Heart left ventricle (tissue), 16 donors: ENCODE measurements around the gene LECT2. TPM values are rescaled to one million over a fixed set of nuclear protein-coding genes. Genes with fewer than 3 reads are reported as not detected.

Source experiments
- ATAC-seq, 4 donors: fragments of 200-7000 bp; cut with Tn5 transposase; one replicate each; pipeline ENCODE4 v1.9.1; 2020 to 2022; ENCODE audit warnings: moderate library complexity in 4 of 4, mild to moderate bottlenecking in 3 of 4, moderate number of reproducible peaks in 1 of 4
- DNase-seq, 5 donors: peaks; one replicate each; pipeline ENCODE4 v3.0.0-alpha.2; 2020
- H3K27ac ChIP-seq, 12 donors: fragments of 200-600 bp; sonication (generic) in 4 of 12; one replicate each; pipeline versions ENCODE4 v1.5.0 to v1.8.0; 2016 to 2022; ENCODE audit warnings: mild to moderate bottlenecking in 2 of 12
- H3K27me3 ChIP-seq, 9 donors: fragments of 200-600 bp; sonication (generic) in 2 of 9; one replicate each; pipeline versions ENCODE4 v1.5.1 to v1.8.0; 2016 to 2022; ENCODE audit warnings: mild to moderate bottlenecking in 3 of 9
- H3K36me3 ChIP-seq, 9 donors: fragments of 200-600 bp; sonication (generic) in 2 of 9; one replicate each; pipeline versions ENCODE4 v1.5.0 to v1.8.0; 2018 to 2022; ENCODE audit warnings: mild to moderate bottlenecking in 2 of 9
- H3K4me1 ChIP-seq, 12 donors: fragments of 200-600 bp; sonication (generic) in 4 of 12; one replicate each; pipeline versions ENCODE4 v1.5.0 to v1.8.0; 2016 to 2022; ENCODE audit warnings: mild to moderate bottlenecking in 3 of 12
- H3K4me3 ChIP-seq, 12 donors: fragments of 200-600 bp; sonication (generic) in 4 of 12; one replicate each; pipeline versions ENCODE4 v1.5.0 to v1.8.0; 2017 to 2022; ENCODE audit warnings: mild to moderate bottlenecking in 9 of 12, moderate library complexity in 4 of 12
- H3K9me3 ChIP-seq, 12 donors: fragments of 200-600 bp; sonication (generic) in 4 of 12; one replicate each; pipeline versions ENCODE4 v1.5.0 to v1.8.0; 2016 to 2022; ENCODE audit warnings: mild to moderate bottlenecking in 1 of 12
- CTCF ChIP-seq, 12 donors: fragments of 200-600 bp; sonication (generic) in 4 of 12; IDR thresholded peaks; one replicate each; pipeline versions ENCODE4 v1.5.0 to v1.8.0; 2018 to 2022; ENCODE audit warnings: antibody characterized with exemption in 12 of 12, mild to moderate bottlenecking in 5 of 12
- POLR2A ChIP-seq, 2 donors: fragments of 450-650 bp; IDR thresholded peaks; one replicate each; pipeline ENCODE4 v1.6.1; 2017; ENCODE audit warnings: antibody characterized with exemption in 2 of 2, mild to moderate bottlenecking in 2 of 2, moderate library complexity in 2 of 2
- WGBS, 4 donors: extraction: QIAGEN DNeasy Blood & Tissue Kit in 2 of 4; methylation state at CpG; one replicate each; pipeline versions ENCODE4 v1.1.5 to v1.1.7; 2013 to 2018; 5-methylcytosine and 5-hydroxymethylcytosine counted together
- intact Hi-C, 10 donors: fragments of 100-400 bp; cut with DNase I; formaldehyde crosslinking; loops; one replicate each; pipeline versions ENCODE4 v1.11.1 to v1.14.2; 2022
- polyA plus RNA-seq, 2 donors: library from polyadenylated mRNA; stranded (reverse); fragments of 200-250 nt; gene quantifications; one replicate each; pipeline ENCODE4 v1.2.3, GENCODE V29; 2013
- total RNA-seq, 9 donors: library from RNA; depleted of rRNA in 2 of 9; stranded (reverse); fragments of >200 nt in 2 of 9; fragmentation: NEBNext Ultra II Directional in 3 of 9; extraction: Animal tissue kit (Norgen Biotek cat#: 25700) in 3 of 9; gene quantifications; one replicate each; pipeline versions ENCODE4 v1.1.0 to v1.2.4, GENCODE V29; 2016 to 2023
- donor health status: ischemic (EF 13 %, LVEDD 7.1; RV severe dilation, severe dysfunction).
- donor health status: healthy with polysubstance abuse.
- donor health status: DM: no; HTN: yes; CAD: no.
- donor health status: DM: no; HTN: no; CAD: no.
- donor health status: ischemic (EF 25% LVEDD 6.9; RV normal size, moderate dysfunction).
- donor health status: ischemic (EF 25% LVEDD 5.7; RV mildly dilated, moderate dysfunction).
- donor health status: healthy.
- donor health status: DM: yes; HTN: yes; CAD: no.
- donor health status: ischemic (EF 35%, LVEDD 5.7; RV mildly dilated, moderate dysfunction).
- donor health status: nonischemic (EF 11% LVEDD 7.7; RV severe dilation, severe dysfunction).
- donor health status: DM: yes; HTN: yes; CAD: no.
- donor health status: PGD.
- donor health status: ischemic (EF 29% LVEDD 5.4; RV normal size, mild dysfunction).
- donor health status: nonischemic (EF 23%, LVEDD 6.1; RV moderate dilation, normal function).

LECT2 gene
- total and polyA plus RNA-seq, 11 donors: not detected

- no peaks in the 10 kb centered on the region for H3K4me1 ChIP-seq
- H3K36me3 ChIP-seq: no peaks in the 10 kb centered on the region
- no peak for ATAC-seq
- no peak overlapping the region for H3K27ac ChIP-seq
- DNase-seq: no peak
- intact Hi-C loops: loop anchor here in 8 of 10 donors (1.0 to 10.0 kb wide), 11 partner anchors 56 to 268 kb away; no protein-coding TSS in a partner anchor
- H3K4me3 ChIP-seq: no peak overlapping the region
- no peak for TF ChIP-seq CTCF (IDR thresholded peaks at IDR 0.05)
- no peak for TF ChIP-seq POLR2A (IDR thresholded peaks at IDR 0.05)
- peaks cover 0 to 13% (median 0%) of the 10 kb centered on the region in 9 donors for H3K27me3 ChIP-seq
- no peaks in the 10 kb centered on the region for H3K9me3 ChIP-seq
Observed at GRCh38 chr5:135944564-135944963, 10.2 kb downstream of the LECT2 start.

- intact Hi-C loops: loop anchor here in 7 of 10 donors (5.0 to 10.0 kb wide), 4 partner anchors 140 to 270 kb away; no protein-coding TSS in a partner anchor
- no peak overlapping the region for H3K4me3 ChIP-seq
- H3K27me3 ChIP-seq: peaks cover 0 to 17% (median 0%) of the 10 kb centered on the region in 9 donors
- DNase-seq (no peak), ATAC-seq (no peak)
- H3K9me3 ChIP-seq: no peaks in the 10 kb centered on the region
- TF ChIP-seq CTCF (IDR thresholded peaks at IDR 0.05) (no peak), POLR2A (IDR thresholded peaks at IDR 0.05) (no peak)
- 60 to 68% (median 62%) methylated on average over 3 of the region's 3 CpGs for WGBS, 4 donors
- H3K36me3 ChIP-seq: no peaks in the 10 kb centered on the region
- no peaks in the 10 kb centered on the region for H3K4me1 ChIP-seq
- H3K27ac ChIP-seq: no peak overlapping the region
Observed at GRCh38 chr5:135942202-135942771, 12.5 kb downstream of the LECT2 start.

GRCh38 chr5:135941711-135942110 lies 13.1 kb downstream of the LECT2 start:
- no peak for TF ChIP-seq CTCF (IDR thresholded peaks at IDR 0.05)
- TF ChIP-seq POLR2A (IDR thresholded peaks at IDR 0.05): no peak
- no peak for ATAC-seq
- Histone ChIP-seq H3K4me1 (no peaks in the 10 kb centered on the region), H3K27me3 (peaks cover 0 to 17% (median 0%) of the 10 kb centered on the region in 9 donors), H3K36me3 (no peaks in the 10 kb centered on the region), H3K9me3 (no peaks in the 10 kb centered on the region), H3K4me3 (no peak overlapping the region), H3K27ac (no peak overlapping the region)
- intact Hi-C loops: loop anchor here in 7 of 10 donors (5.0 to 10.0 kb wide), 4 partner anchors 141 to 271 kb away; no protein-coding TSS in a partner anchor
- no peak for DNase-seq
- WGBS, 4 donors: 80 to 92% (median 83%) methylated on average over 2 of the region's 2 CpGs

- Histone ChIP-seq H3K36me3 (no peaks in the 10 kb centered on the region), H3K4me3 (no peak overlapping the region), H3K27ac (no peak overlapping the region), H3K9me3 (no peaks in the 10 kb centered on the region), H3K4me1 (no peaks in the 10 kb centered on the region), H3K27me3 (peaks cover 0 to 22% (median 4%) of the 10 kb centered on the region in 9 donors)
- TF ChIP-seq CTCF (IDR thresholded peaks at IDR 0.05): no peak
- TF ChIP-seq POLR2A (IDR thresholded peaks at IDR 0.05): no peak
- DNase-seq: no peak
- intact Hi-C loops: loop anchor here in 3 of 10 donors (5.0 kb wide), 2 partner anchors 45 to 240 kb away; no protein-coding TSS in a partner anchor
- WGBS, 4 donors: 89 to 92% (median 91%) methylated on average over 5 of the region's 5 CpGs
- no peak for ATAC-seq
Observed at GRCh38 chr5:135937245-135937911, 17.4 kb downstream of the LECT2 start.
